ENCODE data around the gene CD6. TPM values are rescaled to one million over a fixed set of nuclear protein-coding genes. Genes with fewer than 3 reads are reported as not detected.

Gene CD6
- total and polyA plus RNA-seq, 2 experiments from 2014 or later, result 4.2 TPM; not detected in 1

- Histone ChIP-seq H3K27ac (no peak overlapping the region), H3K4me1 (ENCODE audit: low read depth) (no peaks in the 10 kb centered on the region), H3K9me3 (ENCODE audit: low read depth) (no peaks in the 10 kb centered on the region), H3K36me3 (no peaks in the 10 kb centered on the region), H3K27me3 (peaks cover 11% of the 10 kb centered on the region), H3K4me3 (no peak overlapping the region)
- DNase-seq (ENCODE audit: low read depth in 1 of 2, low spot score in 1 of 2), result no peak
- no peak for TF ChIP-seq CTCF (IDR thresholded peaks at IDR 0.05; ENCODE audit: low read depth, low read length)
Observed at GRCh38 chr11:61019037-61019831, 47.8 kb downstream of the CD6 start.

- Histone ChIP-seq H3K4me3 (no peak overlapping the region), H3K9me3 (ENCODE audit: low read depth) (no peaks in the 10 kb centered on the region), H3K4me1 (ENCODE audit: low read depth) (no peaks in the 10 kb centered on the region), H3K27me3 (peaks cover 14% of the 10 kb centered on the region), H3K36me3 (no peaks in the 10 kb centered on the region), H3K27ac (no peak overlapping the region)
- no peak for TF ChIP-seq CTCF (IDR thresholded peaks at IDR 0.05; ENCODE audit: low read depth, low read length)
- DNase-seq (ENCODE audit: low read depth in 1 of 2, low spot score in 1 of 2), result no peak
Observed at GRCh38 chr11:61019832-61020405, 48.4 kb downstream of the CD6 start.

- no peaks in the 10 kb centered on the region for H3K36me3 ChIP-seq
- H3K27ac ChIP-seq, result no peak overlapping the region
- H3K27me3 ChIP-seq, result peaks cover 17% of the 10 kb centered on the region
- no peak for DNase-seq (ENCODE audit: low read depth in 1 of 2, low spot score in 1 of 2)
- no peak for TF ChIP-seq CTCF (IDR thresholded peaks at IDR 0.05; ENCODE audit: low read depth, low read length)
- H3K4me3 ChIP-seq, result no peak overlapping the region
- no peaks in the 10 kb centered on the region for H3K4me1 ChIP-seq (ENCODE audit: low read depth)
- H3K9me3 ChIP-seq (ENCODE audit: low read depth), result no peaks in the 10 kb centered on the region
Observed at GRCh38 chr11:61020551-61021235, 49.2 kb downstream of the CD6 start.

GRCh38 chr11:61021661-61022212 lies 50.3 kb downstream of the CD6 start:
- TF ChIP-seq CTCF (IDR thresholded peaks at IDR 0.05; ENCODE audit: low read depth, low read length), result no peak
- Histone ChIP-seq H3K9me3 (ENCODE audit: low read depth) (no peaks in the 10 kb centered on the region), H3K36me3 (no peaks in the 10 kb centered on the region), H3K4me3 (no peak overlapping the region), H3K27ac (no peak overlapping the region), H3K27me3 (peaks cover 17% of the 10 kb centered on the region), H3K4me1 (ENCODE audit: low read depth) (peaks cover 8% of the 10 kb centered on the region)
- no peak for DNase-seq (ENCODE audit: low read depth in 1 of 2, low spot score in 1 of 2)

- peaks cover 12% of the 10 kb centered on the region for H3K4me1 ChIP-seq (ENCODE audit: low read depth)
- H3K27ac ChIP-seq, result no peak overlapping the region
- H3K36me3 ChIP-seq, result no peaks in the 10 kb centered on the region
- no peaks in the 10 kb centered on the region for H3K9me3 ChIP-seq (ENCODE audit: low read depth)
- DNase-seq (ENCODE audit: low read depth in 1 of 2, low spot score in 1 of 2), result no peak
- H3K4me3 ChIP-seq, result no peak overlapping the region
- peaks cover 17% of the 10 kb centered on the region for H3K27me3 ChIP-seq
- TF ChIP-seq CTCF (IDR thresholded peaks at IDR 0.05; ENCODE audit: low read depth, low read length), result no peak
Observed at GRCh38 chr11:61022311-61023085, 51.0 kb downstream of the CD6 start.
